K562 (cell line): Measurements from ENCODE around the gene CCDC87. TPM values are rescaled to one million over a fixed set of nuclear protein-coding genes. Genes with fewer than 3 reads are reported as not detected.

ENCODE experiments used
- ATF6 ChIP-seq: sonication (generic); formaldehyde crosslinking; IDR thresholded peaks from 2 replicates; pipeline ENCODE4 v1.4.0; 2020; ENCODE audit warnings: mild to moderate bottlenecking, missing genetic modification reagents
- CBFB ChIP-seq: sonication (generic); formaldehyde crosslinking; IDR thresholded peaks from 2 replicates; pipeline ENCODE4 v1.4.0; 2020; ENCODE audit warnings: mild to moderate bottlenecking, missing genetic modification reagents
- CHD4 ChIP-seq: fragments of 200-600 bp; sonication (generic); IDR thresholded peaks from 3 replicates; pipeline ENCODE4 v1.6.1; 2012; ENCODE audit warnings: low read depth, mild to moderate bottlenecking, mixed read lengths, low read length, inconsistent platforms; ENCODE audit not compliant: insufficient read depth, insufficient replicate concordance, poor library complexity, severe bottlenecking
- EHMT2 ChIP-seq: fragments of 450-650 bp; IDR thresholded peaks from 2 replicates; pipeline ENCODE4 v1.6.1; 2018; ENCODE audit warnings: antibody characterized with exemption
- KDM1A ChIP-seq, 2 experiments: fragments of 450-650 bp; IDR thresholded peaks; 2 replicates each; pipeline ENCODE4 v1.6.1; 2016; ENCODE audit warnings: mild to moderate bottlenecking in 2 of 2
- POLR2A ChIP-seq: fragments of 450-650 bp; conservative IDR thresholded peaks from 2 replicates; pipeline ENCODE4 v1.6.1; 2016
- SMAD1 ChIP-seq: fragments of 150-350 bp; IDR thresholded peaks from 2 replicates; pipeline ENCODE4 v1.6.1; 2014; ENCODE audit warnings: low read length, low read depth; ENCODE audit not compliant: partially characterized antibody
- SMC3 ChIP-seq: conservative IDR thresholded peaks from 2 replicates; pipeline ENCODE4 v1.6.1; 2011; ENCODE audit warnings: low read depth, low read length, improper control_type of control experiment; ENCODE audit not compliant: insufficient read depth
- TOE1 ChIP-seq, 2 experiments: fragments of 450-650 bp in 1 of 2; sonication (generic) in 1 of 2; formaldehyde crosslinking in 1 of 2; IDR thresholded peaks; 2 replicates each; pipeline versions ENCODE4 v1.7.1 to v1.8.0; 2016 to 2022; ENCODE audit warnings: borderline replicate concordance in 2 of 2, mild to moderate bottlenecking in 2 of 2, antibody characterized with exemption in 1 of 2, inconsistent platforms in 1 of 2, low read depth in 1 of 2, missing genetic modification reagents in 1 of 2, moderate library complexity in 1 of 2
- ZMIZ1 ChIP-seq, 2 experiments: fragments of 150-350 bp in 1 of 2; IDR thresholded peaks; 2 replicates each; pipeline ENCODE4 v1.6.1; 2012 to 2016; ENCODE audit warnings: low read depth in 2 of 2, low read length in 2 of 2, mild to moderate bottlenecking in 1 of 2, moderate library complexity in 1 of 2
- ZNF318 ChIP-seq, 2 experiments: fragments of 450-650 bp; IDR thresholded peaks; 2 replicates each; pipeline ENCODE4 v1.6.1; 2016; ENCODE audit warnings: mild to moderate bottlenecking in 2 of 2, borderline replicate concordance in 1 of 2, low read depth in 1 of 2, moderate library complexity in 1 of 2
- polyA plus RNA-seq, 8 experiments: library from polyadenylated mRNA; depleted of rRNA in 4 of 8; stranded (reverse) in 5 of 8; unstranded in 3 of 8; fragments of >200 nt; fragmentation: Nextera tagmentation in 2 of 8; fragmentation: Illumina TruSeq in 1 of 8; extraction: Ambion mirVana in 2 of 8; extraction: Trizol in 1 of 8; gene quantifications; 2 replicates each; pipeline versions ENCODE4 v1.2.1 to v1.2.3, GENCODE V29; 2011 to 2014; ENCODE audit warnings: inconsistent platforms in 1 of 8, missing spikeins in 1 of 8
- total RNA-seq, 7 experiments: library from RNA; depleted of rRNA in 6 of 7; stranded (reverse); fragments of >200 nt in 6 of 7; fragmentation: Illumina TruSeq in 2 of 7; extraction: Trizol in 2 of 7; gene quantifications; 2 replicates each; pipeline versions ENCODE4 v1.2.1 to v1.2.3, GENCODE V29; 2011 to 2021; ENCODE audit warnings: low replicate concordance in 1 of 7

Gene CCDC87
- total and polyA plus RNA-seq, 9 of the 15 experiments (the other 6 are each of a cell fraction or from before 2014, with no cell fraction given) = 0.03 to 0.44 (median 0.15) TPM; not detected in 1

GRCh38 chr11:66568124-66568916 lies 24.5 kb downstream of the CCDC87 start, which contains the start of gene CTSF (continued):
- TF ChIP-seq ZNF318 (IDR thresholded peaks at IDR 0.05; ENCODE audit: borderline replicate concordance in 1 of 2, low read depth in 1 of 2) (no peak), CBFB (CRISPR knock-in tag) (peak; percentile 53; the same call in 1 of the 2 replicates), SMC3 (no peak), CHD4 (no peak), POLR2A (no peak), EHMT2 (no peak), ATF6 (peak; percentile 74; the same call in 1 of the 2 replicates), SMAD1 (no peak), KDM1A (IDR thresholded peaks at IDR 0.05) (no peak), TOE1 (IDR thresholded peaks at IDR 0.05; ENCODE audit: borderline replicate concordance) (peak; percentile 73), TOE1 (CRISPR knock-in tag; IDR thresholded peaks at IDR 0.05; ENCODE audit: borderline replicate concordance, low read depth) (no peak), ZMIZ1 (IDR thresholded peaks at IDR 0.05; ENCODE audit: low read depth in 2 of 2, low read length in 2 of 2) (no peak)
